ENCODE data around the gene DSCAM. TPM values are rescaled to one million over a fixed set of nuclear protein-coding genes. Genes with fewer than 3 reads are reported as not detected.

DSCAM gene
- total and polyA plus RNA-seq, 10 of the 15 experiments (the other 5 are each of a cell fraction or from before 2014, with no cell fraction given): not detected

DNA sequence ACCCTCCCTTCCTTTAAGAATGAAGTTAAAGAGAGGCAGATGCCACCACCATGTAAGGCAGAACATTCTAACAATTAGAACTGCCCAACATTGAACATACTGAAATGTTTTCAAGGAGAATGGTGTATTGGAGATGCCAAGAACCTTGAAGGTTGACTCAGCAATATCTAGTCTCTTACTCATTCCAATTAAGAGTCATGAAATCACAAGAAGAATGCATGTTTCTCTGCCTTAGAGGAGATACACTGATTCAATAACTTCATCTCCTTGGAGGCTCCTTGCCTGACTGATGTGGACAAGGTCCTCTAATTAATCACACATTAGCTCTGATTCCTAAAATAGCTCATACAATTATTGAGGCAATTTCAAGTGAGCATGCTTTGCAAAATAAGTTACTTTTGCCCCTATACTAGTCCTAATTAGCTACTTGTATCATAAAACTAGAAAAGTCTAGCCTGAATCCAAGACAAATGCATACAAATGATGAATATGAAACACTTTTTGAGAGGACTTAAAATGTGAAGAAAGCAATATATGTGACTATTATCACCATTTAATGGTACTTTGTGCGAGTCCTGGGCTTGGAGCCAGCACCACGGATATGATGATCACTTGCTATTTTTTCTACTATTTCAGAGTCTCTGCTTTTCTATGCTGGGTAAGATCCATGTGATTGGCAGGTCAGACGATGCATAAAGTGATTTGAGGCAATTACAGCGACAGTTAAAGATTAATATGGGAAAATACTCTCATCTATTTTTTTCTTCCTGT is 114.5 kb downstream of the DSCAM start:
- TF ChIP-seq SREBF1 (IDR thresholded peaks at IDR 0.05; ENCODE audit: low read length): no peak
- TF ChIP-seq ZNF24 (IDR thresholded peaks at IDR 0.05): no peak
- TF ChIP-seq, protein P1, sequence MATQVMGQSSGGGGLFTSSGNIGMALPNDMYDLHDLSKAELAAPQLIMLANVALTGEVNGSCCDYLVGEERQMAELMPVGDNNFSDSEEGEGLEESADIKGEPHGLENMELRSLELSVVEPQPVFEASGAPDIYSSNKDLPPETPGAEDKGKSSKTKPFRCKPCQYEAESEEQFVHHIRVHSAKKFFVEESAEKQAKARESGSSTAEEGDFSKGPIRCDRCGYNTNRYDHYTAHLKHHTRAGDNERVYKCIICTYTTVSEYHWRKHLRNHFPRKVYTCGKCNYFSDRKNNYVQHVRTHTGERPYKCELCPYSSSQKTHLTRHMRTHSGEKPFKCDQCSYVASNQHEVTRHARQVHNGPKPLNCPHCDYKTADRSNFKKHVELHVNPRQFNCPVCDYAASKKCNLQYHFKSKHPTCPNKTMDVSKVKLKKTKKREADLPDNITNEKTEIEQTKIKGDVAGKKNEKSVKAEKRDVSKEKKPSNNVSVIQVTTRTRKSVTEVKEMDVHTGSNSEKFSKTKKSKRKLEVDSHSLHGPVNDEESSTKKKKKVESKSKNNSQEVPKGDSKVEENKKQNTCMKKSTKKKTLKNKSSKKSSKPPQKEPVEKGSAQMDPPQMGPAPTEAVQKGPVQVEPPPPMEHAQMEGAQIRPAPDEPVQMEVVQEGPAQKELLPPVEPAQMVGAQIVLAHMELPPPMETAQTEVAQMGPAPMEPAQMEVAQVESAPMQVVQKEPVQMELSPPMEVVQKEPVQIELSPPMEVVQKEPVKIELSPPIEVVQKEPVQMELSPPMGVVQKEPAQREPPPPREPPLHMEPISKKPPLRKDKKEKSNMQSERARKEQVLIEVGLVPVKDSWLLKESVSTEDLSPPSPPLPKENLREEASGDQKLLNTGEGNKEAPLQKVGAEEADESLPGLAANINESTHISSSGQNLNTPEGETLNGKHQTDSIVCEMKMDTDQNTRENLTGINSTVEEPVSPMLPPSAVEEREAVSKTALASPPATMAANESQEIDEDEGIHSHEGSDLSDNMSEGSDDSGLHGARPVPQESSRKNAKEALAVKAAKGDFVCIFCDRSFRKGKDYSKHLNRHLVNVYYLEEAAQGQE (IDR thresholded peaks at IDR 0.05; ENCODE audit: low read depth, low read length): no peak
- DNase-seq (ENCODE audit: low read depth, low spot score) (no peak), FAIRE-seq (no peak), ATAC-seq (no peak)
- in situ Hi-C loops (cut with MboI) (no loop called here), intact Hi-C loops (cut with micrococcal nuclease; ENCODE audit: unreplicated experiment) (no loop called here)
- CTCF ChIA-PET: no interaction called here
- RAD21 ChIA-PET (ENCODE audit: unreplicated experiment): no interaction called here
- H3K27ac ChIP-seq (ENCODE audit: control insufficient read depth, insufficient read depth): no peak overlapping the region
- H3K27me3 ChIP-seq (replicated peaks in 1 of 2; ENCODE audit: control insufficient read depth in 2 of 2, insufficient read depth in 2 of 2, low read length in 1 of 2): no peaks in the 10 kb centered on the region
- no TSS peak for BruUV-seq (replicated peaks)
- H3K4me3 ChIP-seq: no peak overlapping the region
- H3K4me2 ChIP-seq (ENCODE audit: control insufficient read depth, insufficient read depth): no peak overlapping the region
- H3K9me3 ChIP-seq (replicated peaks; ENCODE audit: control insufficient read depth, insufficient read depth, low read length): no peaks in the 10 kb centered on the region; the same call in 2 of the 3 replicates
- 0% methylated on average over 4 of the region's 4 CpGs for WGBS (ENCODE audit: insufficient coverage, insufficient replicate concordance, low lambda C conversion rate, missing lambda C conversion rate)
- no peak overlapping the region for H3K9ac ChIP-seq (ENCODE audit: control insufficient read depth, insufficient read depth, low read length)
- H2AFZ ChIP-seq (ENCODE audit: control insufficient read depth, low read depth, low read length): no peak overlapping the region
- POLR2A ChIA-PET: no interaction called here
- SMC1A ChIA-PET (ENCODE audit: uncharacterized antibody, unreplicated experiment): no interaction called here
- no peaks in the 10 kb centered on the region for H3K36me3 ChIP-seq (ENCODE audit: control insufficient read depth in 2 of 2, insufficient read depth in 2 of 2, low read length in 1 of 2)
- H4K20me1 ChIP-seq (ENCODE audit: control insufficient read depth, insufficient read depth): no peaks in the 10 kb centered on the region
- H3K79me2 ChIP-seq (ENCODE audit: control insufficient read depth, insufficient read depth, low read length): no peaks in the 10 kb centered on the region
- no peaks in the 10 kb centered on the region for H3K4me1 ChIP-seq (ENCODE audit: control insufficient read depth, insufficient read depth, low read length)

DNA sequence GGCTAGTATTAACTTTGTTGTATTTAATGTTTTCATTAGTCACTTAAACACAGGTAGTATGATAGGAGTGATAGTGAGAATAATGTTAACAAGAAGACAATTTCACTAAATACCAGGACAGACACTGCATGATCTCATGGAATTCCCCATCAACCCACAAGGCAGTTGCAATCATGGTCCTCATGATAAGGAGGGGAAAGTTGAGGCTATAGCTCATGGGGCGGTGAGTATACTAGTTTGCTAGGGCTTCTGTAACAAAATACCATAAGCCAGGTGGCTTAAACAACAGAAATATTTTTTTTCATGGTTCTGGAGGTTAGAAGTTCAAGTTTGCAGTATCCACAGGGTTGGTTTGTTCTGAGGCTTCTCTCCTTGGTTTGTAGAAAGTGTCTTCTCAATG is 115.8 kb downstream of the DSCAM start:
- ChIA-PET CTCF (no interaction called here), SMC1A (ENCODE audit: uncharacterized antibody, unreplicated experiment) (no interaction called here), POLR2A (no interaction called here), RAD21 (ENCODE audit: unreplicated experiment) (no interaction called here)
- no TSS peak for BruUV-seq (replicated peaks)
- no peak overlapping the region for H2AFZ ChIP-seq (ENCODE audit: control insufficient read depth, low read depth, low read length)
- no peaks in the 10 kb centered on the region for H3K79me2 ChIP-seq (ENCODE audit: control insufficient read depth, insufficient read depth, low read length)
- 0% methylated on average over 1 of the region's 1 CpG for WGBS (ENCODE audit: insufficient coverage, insufficient replicate concordance, low lambda C conversion rate, missing lambda C conversion rate)
- H3K4me3 ChIP-seq: no peak overlapping the region
- in situ Hi-C loops (cut with MboI): no loop called here
- DNase-seq (ENCODE audit: low read depth, low spot score) (no peak), FAIRE-seq (no peak), ATAC-seq (no peak)
- no peaks in the 10 kb centered on the region for H3K27me3 ChIP-seq (replicated peaks in 1 of 2; ENCODE audit: control insufficient read depth in 2 of 2, insufficient read depth in 2 of 2, low read length in 1 of 2)
- no peak overlapping the region for H3K9ac ChIP-seq (ENCODE audit: control insufficient read depth, insufficient read depth, low read length)
- H4K20me1 ChIP-seq (ENCODE audit: control insufficient read depth, insufficient read depth): no peaks in the 10 kb centered on the region
- intact Hi-C loops (cut with micrococcal nuclease; ENCODE audit: unreplicated experiment): no loop called here
- H3K27ac ChIP-seq (ENCODE audit: control insufficient read depth, insufficient read depth): no peak overlapping the region
- H3K36me3 ChIP-seq (ENCODE audit: control insufficient read depth in 2 of 2, insufficient read depth in 2 of 2, low read length in 1 of 2): no peaks in the 10 kb centered on the region
- no peaks in the 10 kb centered on the region; the same call in 2 of the 3 replicates for H3K9me3 ChIP-seq (replicated peaks; ENCODE audit: control insufficient read depth, insufficient read depth, low read length)
- H3K4me1 ChIP-seq (ENCODE audit: control insufficient read depth, insufficient read depth, low read length): no peaks in the 10 kb centered on the region
- H3K4me2 ChIP-seq (ENCODE audit: control insufficient read depth, insufficient read depth): no peak overlapping the region
- no peak for TF ChIP-seq CHD2 (IDR thresholded peaks at IDR 0.05; ENCODE audit: borderline replicate concordance, low read depth, low read length)
- no peak for TF ChIP-seq EGR1 (IDR thresholded peaks at IDR 0.05; ENCODE audit: borderline replicate concordance in 1 of 2, low read depth in 2 of 2, low read length in 2 of 2)
- no peak for TF ChIP-seq BHLHE40 (IDR thresholded peaks at IDR 0.05; ENCODE audit: borderline replicate concordance in 1 of 2, low read depth in 2 of 2, low read length in 1 of 2)
- TF ChIP-seq ZNF217 (IDR thresholded peaks at IDR 0.05): no peak
- TF ChIP-seq YY1 (IDR thresholded peaks at IDR 0.05; ENCODE audit: low read depth, low read length): no peak
- TF ChIP-seq ZNF622 (IDR thresholded peaks at IDR 0.05): no peak
- TF ChIP-seq, protein P2, sequence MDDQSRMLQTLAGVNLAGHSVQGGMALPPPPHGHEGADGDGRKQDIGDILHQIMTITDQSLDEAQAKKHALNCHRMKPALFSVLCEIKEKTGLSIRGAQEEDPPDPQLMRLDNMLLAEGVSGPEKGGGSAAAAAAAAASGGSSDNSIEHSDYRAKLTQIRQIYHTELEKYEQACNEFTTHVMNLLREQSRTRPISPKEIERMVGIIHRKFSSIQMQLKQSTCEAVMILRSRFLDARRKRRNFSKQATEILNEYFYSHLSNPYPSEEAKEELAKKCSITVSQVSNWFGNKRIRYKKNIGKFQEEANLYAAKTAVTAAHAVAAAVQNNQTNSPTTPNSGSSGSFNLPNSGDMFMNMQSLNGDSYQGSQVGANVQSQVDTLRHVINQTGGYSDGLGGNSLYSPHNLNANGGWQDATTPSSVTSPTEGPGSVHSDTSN (IDR thresholded peaks at IDR 0.05; ENCODE audit: insufficient replicate concordance, low read depth, low read length): no peak
- TF ChIP-seq ZBED1 (IDR thresholded peaks at IDR 0.05; ENCODE audit: borderline replicate concordance): no peak
- no peak for TF ChIP-seq MXI1 (IDR thresholded peaks at IDR 0.05; ENCODE audit: low read depth, low read length)
- no peak for TF ChIP-seq RFX5 (IDR thresholded peaks at IDR 0.05; ENCODE audit: low read depth, low read length)
- no peak for TF ChIP-seq RCOR1 (conservative IDR thresholded peaks at IDR 0.05; ENCODE audit: low read depth, low read length)

Data from GM12878 (cell line).